Loucy (cell line): Measurements from ENCODE around the gene PLA2G12B.

Source experiments
- H2AFZ ChIP-seq: fragments of 200-600 bp; sonication (generic); 2 replicates; pipeline ENCODE4 v1.6.0; 2016; ENCODE audit warnings: antibody characterized with exemption, mild to moderate bottlenecking, low read length, moderate library complexity
- H3F3A ChIP-seq: fragments of 200-600 bp; 2 replicates; pipeline ENCODE4 v1.6.0; 2016; ENCODE audit warnings: antibody characterized with exemption, low read depth, mild to moderate bottlenecking
- H3K27me3 ChIP-seq: fragments of 200-600 bp; sonication (generic); 2 replicates; pipeline ENCODE4 v1.6.1; 2014; ENCODE audit warnings: low read length, mild to moderate bottlenecking; ENCODE audit not compliant: insufficient read depth, poor library complexity, severe bottlenecking
- H3K36me3 ChIP-seq: fragments of 200-600 bp; sonication (generic); 2 replicates; pipeline ENCODE4 v1.6.1; 2016; ENCODE audit warnings: low read length; ENCODE audit not compliant: insufficient read depth
- H3K4me1 ChIP-seq: fragments of 200-600 bp; sonication (generic); 2 replicates; pipeline ENCODE4 v1.5.1; 2014; ENCODE audit warnings: low read length, mild to moderate bottlenecking; ENCODE audit not compliant: insufficient read depth, poor library complexity, severe bottlenecking
- H3K4me2 ChIP-seq: fragments of 200-600 bp; sonication (generic); 2 replicates; pipeline ENCODE4 v1.6.0; 2014; ENCODE audit warnings: antibody characterized with exemption, low read length, low read depth, mild to moderate bottlenecking; ENCODE audit not compliant: poor library complexity, severe bottlenecking
- H3K4me3 ChIP-seq: fragments of 200-600 bp; sonication (generic); 2 replicates; pipeline ENCODE4 v1.5.1; 2014; ENCODE audit warnings: low read length, mild to moderate bottlenecking, mixed read lengths; ENCODE audit not compliant: poor library complexity, severe bottlenecking
- H3K79me2 ChIP-seq: fragments of 200-600 bp; sonication (generic); 2 replicates; pipeline ENCODE4 v1.6.1; 2014; ENCODE audit warnings: low read length; ENCODE audit not compliant: insufficient read depth
- H3K9ac ChIP-seq: fragments of 200-600 bp; sonication (generic); 2 replicates; pipeline ENCODE4 v1.6.0; 2014; ENCODE audit warnings: mild to moderate bottlenecking, low read depth, low read length, moderate library complexity; ENCODE audit not compliant: poor library complexity, severe bottlenecking
- H3K9me2 ChIP-seq: fragments of 200-600 bp; sonication (generic); replicated peaks from 2 replicates; pipeline ENCODE4 v1.6.1; 2016; ENCODE audit warnings: low read depth, low read length, mixed read lengths
- H3K9me3 ChIP-seq: fragments of 200-600 bp; sonication (generic); 2 replicates; pipeline ENCODE4 v1.6.1; 2014; ENCODE audit warnings: mild to moderate bottlenecking, antibody characterized with exemption, low read length, low read depth; ENCODE audit not compliant: insufficient read depth
- H4K20me1 ChIP-seq: fragments of 200-600 bp; sonication (generic); 2 replicates; pipeline ENCODE4 v1.6.0; 2014; ENCODE audit warnings: antibody characterized with exemption, low read length, mild to moderate bottlenecking; ENCODE audit not compliant: insufficient read depth, poor library complexity, severe bottlenecking
- CTCF ChIP-seq: fragments of 200-600 bp; sonication (generic); conservative IDR thresholded peaks from 2 replicates; pipeline ENCODE4 v1.5.1; 2014; ENCODE audit warnings: mild to moderate bottlenecking, antibody characterized with exemption, low read length
- EZH2phosphoT487 ChIP-seq: fragments of 200-600 bp; IDR thresholded peaks from 2 replicates; pipeline ENCODE4 v1.6.1; 2018; ENCODE audit warnings: antibody characterized with exemption, mild to moderate bottlenecking, moderate library complexity, borderline replicate concordance

Gene PLA2G12B

GRCh38 chr10:72981882-72982529 is 27.4 kb upstream of the PLA2G12B start:
- no peak overlapping the region for H3K4me3 ChIP-seq
- no peaks in the 10 kb centered on the region for H3K27me3 ChIP-seq
- H2AFZ ChIP-seq, result no peak overlapping the region
- H3K4me2 ChIP-seq, result no peak overlapping the region
- no peaks in the 10 kb centered on the region for H3K36me3 ChIP-seq
- no peaks in the 10 kb centered on the region for H3F3A ChIP-seq
- TF ChIP-seq CTCF (no peak), EZH2phosphoT487 (no peak)
- peaks cover 6% of the 10 kb centered on the region; the same call in 1 of the 2 replicates for H3K9me3 ChIP-seq
- no peaks in the 10 kb centered on the region for H3K4me1 ChIP-seq
- no peaks in the 10 kb centered on the region for H4K20me1 ChIP-seq
- H3K9ac ChIP-seq, result no peak overlapping the region
- no peaks in the 10 kb centered on the region for H3K79me2 ChIP-seq
- H3K9me2 ChIP-seq, result no peaks in the 10 kb centered on the region

GRCh38 chr10:72981028-72981881 is 26.6 kb upstream of the PLA2G12B start:
- Histone ChIP-seq H3K9me2 (no peaks in the 10 kb centered on the region), H4K20me1 (no peaks in the 10 kb centered on the region), H3F3A (no peaks in the 10 kb centered on the region), H3K79me2 (no peaks in the 10 kb centered on the region), H3K36me3 (no peaks in the 10 kb centered on the region), H3K4me3 (no peak overlapping the region), H3K4me1 (no peaks in the 10 kb centered on the region), H3K9ac (no peak overlapping the region), H3K9me3 (peaks cover 12% of the 10 kb centered on the region; the same call in 1 of the 2 replicates), H2AFZ (no peak overlapping the region), H3K27me3 (no peaks in the 10 kb centered on the region), H3K4me2 (no peak overlapping the region)
- no peak for TF ChIP-seq EZH2phosphoT487
- no peak for TF ChIP-seq CTCF

GRCh38 chr10:72980348-72980747 is 25.7 kb upstream of the PLA2G12B start:
- no peaks in the 10 kb centered on the region for H3K36me3 ChIP-seq

More at GRCh38 chr10:72980348-72980747, 25.7 kb upstream of the PLA2G12B start:
- H4K20me1 ChIP-seq, result no peaks in the 10 kb centered on the region
- no peaks in the 10 kb centered on the region for H3K9me2 ChIP-seq
- no peak overlapping the region for H3K4me2 ChIP-seq
- no peak overlapping the region for H3K9ac ChIP-seq
- H3K79me2 ChIP-seq, result no peaks in the 10 kb centered on the region
- TF ChIP-seq CTCF (no peak), EZH2phosphoT487 (no peak)
- H2AFZ ChIP-seq, result no peak overlapping the region
- H3F3A ChIP-seq, result no peaks in the 10 kb centered on the region
- H3K27me3 ChIP-seq, result no peaks in the 10 kb centered on the region
- no peak overlapping the region for H3K4me3 ChIP-seq
- no peaks in the 10 kb centered on the region for H3K4me1 ChIP-seq
- H3K9me3 ChIP-seq, result peaks cover 12% of the 10 kb centered on the region; the same call in 1 of the 2 replicates
